ENCODE results near the gene LNP1. TPM values are rescaled to one million over a fixed set of nuclear protein-coding genes. Genes with fewer than 3 reads are reported as not detected.

The LNP1 gene
- total RNA-seq, 2 donors from 2014 or later, result 0.73 to 3.4 TPM

- no peak for DNase-seq (ENCODE audit: low spot score)
- no peaks in the 10 kb centered on the region for H3K9me3 ChIP-seq
- no peaks in the 10 kb centered on the region for H3K4me1 ChIP-seq (replicated peaks)
- WGBS, result 97% methylated on average over 3 of the region's 3 CpGs
- H3K36me3 ChIP-seq, result no peaks in the 10 kb centered on the region
- no peak overlapping the region for H3K27ac ChIP-seq
- H3K27me3 ChIP-seq (replicated peaks; ENCODE audit: insufficient read depth), result no peaks in the 10 kb centered on the region
- intact Hi-C loops (cut with DNase I), result no loop called here
- TF ChIP-seq POLR2A (IDR thresholded peaks at IDR 0.05) (no peak), POLR2AphosphoS5 (IDR thresholded peaks at IDR 0.05) (no peak), CTCF (IDR thresholded peaks at IDR 0.05) (no peak)
- H3K4me3 ChIP-seq, result no peak overlapping the region
These were observed 42.3 kb upstream of the LNP1 start for GRCh38 chr3:100359035-100359434.

GRCh38 chr3:100360757-100361496 is 40.4 kb upstream of the LNP1 start:
- no peak for TF ChIP-seq CTCF (IDR thresholded peaks at IDR 0.05)
- TF ChIP-seq POLR2AphosphoS5 (IDR thresholded peaks at IDR 0.05), result no peak
- no peak for TF ChIP-seq POLR2A (IDR thresholded peaks at IDR 0.05)
- intact Hi-C loops (cut with DNase I), result no loop called here
- 93% methylated on average over 4 of the region's 4 CpGs for WGBS
- no peaks in the 10 kb centered on the region for H3K9me3 ChIP-seq
- H3K36me3 ChIP-seq, result no peaks in the 10 kb centered on the region
- no peaks in the 10 kb centered on the region for H3K27me3 ChIP-seq (replicated peaks; ENCODE audit: insufficient read depth)
- no peaks in the 10 kb centered on the region for H3K4me1 ChIP-seq (replicated peaks)
- H3K27ac ChIP-seq, result no peak overlapping the region
- DNase-seq (ENCODE audit: low spot score), result no peak
- H3K4me3 ChIP-seq, result no peak overlapping the region

- no peak for DNase-seq (ENCODE audit: low spot score)
- WGBS, result 55% methylated on average over 1 of the region's 1 CpG
- Histone ChIP-seq H3K36me3 (peaks cover 0 to under 1% of the 10 kb centered on the region in 2 donors), H3K9me3 (no peaks in the 10 kb centered on the region), H3K4me1 (replicated peaks) (no peaks in the 10 kb centered on the region), H3K27ac (no peak overlapping the region), H3K4me3 (no peak overlapping the region), H3K27me3 (replicated peaks; ENCODE audit: insufficient read depth) (no peaks in the 10 kb centered on the region)
- no peak for TF ChIP-seq CTCF (IDR thresholded peaks at IDR 0.05)
- TF ChIP-seq POLR2AphosphoS5 (IDR thresholded peaks at IDR 0.05), result no peak
- TF ChIP-seq POLR2A (IDR thresholded peaks at IDR 0.05), result no peak
- intact Hi-C loops (cut with DNase I), result no loop called here
These were observed 39.4 kb upstream of the LNP1 start for GRCh38 chr3:100361897-100362296.

GRCh38 chr3:100364421-100364820 is 36.9 kb upstream of the LNP1 start:
- no peaks in the 10 kb centered on the region for H3K4me1 ChIP-seq (replicated peaks)
- H3K27me3 ChIP-seq (replicated peaks; ENCODE audit: insufficient read depth), result no peaks in the 10 kb centered on the region
- no peak for TF ChIP-seq CTCF (IDR thresholded peaks at IDR 0.05)
- no peak for TF ChIP-seq POLR2AphosphoS5 (IDR thresholded peaks at IDR 0.05)
- TF ChIP-seq POLR2A (IDR thresholded peaks at IDR 0.05), result no peak
- WGBS, result 89% methylated on average over 3 of the region's 3 CpGs
- no peak overlapping the region for H3K4me3 ChIP-seq
- no peaks in the 10 kb centered on the region for H3K9me3 ChIP-seq
- H3K27ac ChIP-seq, result no peak overlapping the region
- intact Hi-C loops (cut with DNase I), result no loop called here
- DNase-seq (ENCODE audit: low spot score), result no peak
- peaks cover 0 to 5% of the 10 kb centered on the region in 2 donors for H3K36me3 ChIP-seq

- no peaks in the 10 kb centered on the region for H3K27me3 ChIP-seq (replicated peaks; ENCODE audit: insufficient read depth)
- no peak overlapping the region for H3K4me3 ChIP-seq
- intact Hi-C loops (cut with DNase I), result no loop called here
- no peaks in the 10 kb centered on the region for H3K4me1 ChIP-seq (replicated peaks)
- peaks cover 2 to 5% of the 10 kb centered on the region in 2 donors for H3K36me3 ChIP-seq
- H3K27ac ChIP-seq, result no peak overlapping the region
- H3K9me3 ChIP-seq, result no peaks in the 10 kb centered on the region
- TF ChIP-seq POLR2AphosphoS5 (IDR thresholded peaks at IDR 0.05) (no peak), CTCF (IDR thresholded peaks at IDR 0.05) (no peak)
- DNase-seq (ENCODE audit: low spot score), result no peak
- WGBS, result 76% methylated on average over 2 of the region's 2 CpGs
These were observed 34.9 kb upstream of the LNP1 start for GRCh38 chr3:100366424-100366823.
